SK-N-SH treated with all-trans-retinoic acid at 6 μM for 48 hours (cell line): ENCODE measurements around the gene DCBLD2.

Source experiments
- ARNTL ChIP-seq: fragments of 450-650 bp; formaldehyde crosslinking; IDR thresholded peaks from 2 replicates; pipeline ENCODE4 v1.5.0; 2020; ENCODE audit warnings: low read depth, mild to moderate bottlenecking, moderate library complexity, borderline replicate concordance
- CSDC2 ChIP-seq: fragments of 250-450 bp; sonication (Bioruptor Pico); IDR thresholded peaks from 2 replicates; pipeline ENCODE4 v1.5.0; 2020; ENCODE audit warnings: mild to moderate bottlenecking, moderate library complexity
- GLIS3 ChIP-seq: fragments of 250-450 bp; sonication (Bioruptor Pico); IDR thresholded peaks from 2 replicates; pipeline ENCODE4 v1.5.0; 2020; ENCODE audit warnings: mild to moderate bottlenecking, moderate library complexity
- OSR1 ChIP-seq: fragments of 250-450 bp; sonication (Bioruptor Pico); IDR thresholded peaks from 2 replicates; pipeline ENCODE4 v1.8.0; 2022; ENCODE audit warnings: moderate library complexity, mild to moderate bottlenecking, inconsistent platforms
- ZFP30 ChIP-seq: fragments of 450-650 bp; formaldehyde crosslinking; IDR thresholded peaks from 2 replicates; pipeline ENCODE4 v1.5.0; 2022; ENCODE audit warnings: mild to moderate bottlenecking, moderate library complexity

DNA sequence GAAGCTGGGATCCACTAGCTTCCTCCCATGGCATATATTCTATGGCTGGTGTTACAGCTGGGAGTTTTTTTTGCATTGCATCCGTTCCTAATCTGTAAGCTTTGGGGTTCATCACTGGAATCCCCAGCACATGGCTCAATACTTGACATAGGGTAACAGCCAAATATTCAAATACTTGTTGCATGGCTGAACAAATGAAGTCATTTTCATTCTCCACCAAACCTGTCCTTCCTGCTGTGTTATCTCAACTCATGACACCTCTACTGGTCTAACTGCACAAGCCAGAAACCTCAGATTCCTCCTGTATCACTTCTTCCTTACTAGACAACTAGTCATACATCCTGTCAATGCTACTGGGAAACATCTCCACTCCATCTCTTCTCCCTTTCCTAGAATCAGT lies 95.0 kb downstream of the DCBLD2 start:
- TF ChIP-seq ZFP30 (CRISPR knock-in tag): no peak
- TF ChIP-seq CSDC2: no peak
- TF ChIP-seq GLIS3 (CRISPR knock-in tag): no peak
- TF ChIP-seq ARNTL (CRISPR knock-in tag): no peak
- no peak for TF ChIP-seq OSR1
